ENCODE results near the gene MYO5B. TPM values are rescaled to one million over a fixed set of nuclear protein-coding genes. Genes with fewer than 3 reads are reported as not detected.

The MYO5B gene
- total RNA-seq, 1 donor from 2014 or later, result 1.5 TPM

DNA sequence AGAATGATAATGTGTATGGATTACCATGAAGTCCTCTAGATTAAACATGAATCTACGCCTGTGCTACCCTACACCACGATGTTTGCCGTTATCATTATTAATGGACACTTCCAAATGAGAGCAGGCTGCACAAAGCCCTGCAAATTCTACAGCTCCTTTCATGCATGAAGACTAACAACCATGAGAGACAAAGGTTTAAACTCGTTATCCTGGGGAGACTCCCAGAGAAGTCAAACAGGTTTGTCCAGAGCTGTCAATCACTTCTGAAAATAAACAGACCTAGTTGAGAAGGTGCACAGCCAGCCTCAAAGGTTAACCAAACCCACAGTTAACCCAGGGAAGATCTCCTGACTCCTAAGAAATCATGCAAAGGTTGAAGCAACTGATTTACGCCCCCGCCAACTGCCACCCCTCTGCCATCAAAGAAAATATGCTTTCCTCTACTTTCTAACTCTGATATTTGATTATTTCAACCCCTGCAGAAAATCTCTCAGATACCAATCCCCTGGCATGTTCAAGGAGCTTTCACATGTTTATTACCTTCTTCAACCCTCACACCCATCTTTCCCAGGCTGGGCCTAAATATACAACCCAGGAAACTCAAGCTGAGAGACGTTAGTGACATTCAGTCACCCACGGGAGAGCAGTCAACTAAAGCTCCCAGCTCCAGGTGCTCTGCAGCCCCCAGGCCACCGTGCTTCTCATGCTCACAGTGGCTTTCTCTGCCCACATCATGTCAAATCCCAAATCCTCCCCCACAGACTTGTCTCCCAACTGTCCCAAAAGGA, 35.9 kb downstream of the MYO5B start:
- TF ChIP-seq, protein P1, sequence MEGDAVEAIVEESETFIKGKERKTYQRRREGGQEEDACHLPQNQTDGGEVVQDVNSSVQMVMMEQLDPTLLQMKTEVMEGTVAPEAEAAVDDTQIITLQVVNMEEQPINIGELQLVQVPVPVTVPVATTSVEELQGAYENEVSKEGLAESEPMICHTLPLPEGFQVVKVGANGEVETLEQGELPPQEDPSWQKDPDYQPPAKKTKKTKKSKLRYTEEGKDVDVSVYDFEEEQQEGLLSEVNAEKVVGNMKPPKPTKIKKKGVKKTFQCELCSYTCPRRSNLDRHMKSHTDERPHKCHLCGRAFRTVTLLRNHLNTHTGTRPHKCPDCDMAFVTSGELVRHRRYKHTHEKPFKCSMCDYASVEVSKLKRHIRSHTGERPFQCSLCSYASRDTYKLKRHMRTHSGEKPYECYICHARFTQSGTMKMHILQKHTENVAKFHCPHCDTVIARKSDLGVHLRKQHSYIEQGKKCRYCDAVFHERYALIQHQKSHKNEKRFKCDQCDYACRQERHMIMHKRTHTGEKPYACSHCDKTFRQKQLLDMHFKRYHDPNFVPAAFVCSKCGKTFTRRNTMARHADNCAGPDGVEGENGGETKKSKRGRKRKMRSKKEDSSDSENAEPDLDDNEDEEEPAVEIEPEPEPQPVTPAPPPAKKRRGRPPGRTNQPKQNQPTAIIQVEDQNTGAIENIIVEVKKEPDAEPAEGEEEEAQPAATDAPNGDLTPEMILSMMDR (IDR thresholded peaks at IDR 0.05; ENCODE audit: unreplicated experiment), result no peak
- peaks cover 6% of the 10 kb centered on the region for H3K27me3 Mint-ChIP-seq (ENCODE audit: unreplicated experiment)
- H3K4me1 Mint-ChIP-seq (ENCODE audit: unreplicated experiment), result peaks cover 4% of the 10 kb centered on the region
- no peak overlapping the region for H3K27ac Mint-ChIP-seq (ENCODE audit: unreplicated experiment)
- no peaks in the 10 kb centered on the region for H3K9me3 Mint-ChIP-seq (ENCODE audit: unreplicated experiment)
- DNase-seq (ENCODE audit: low spot score), result no peak
- H3K36me3 Mint-ChIP-seq (ENCODE audit: low read depth, unreplicated experiment), result no peaks in the 10 kb centered on the region
- no peak overlapping the region for H3K4me3 Mint-ChIP-seq (ENCODE audit: unreplicated experiment)

DNA sequence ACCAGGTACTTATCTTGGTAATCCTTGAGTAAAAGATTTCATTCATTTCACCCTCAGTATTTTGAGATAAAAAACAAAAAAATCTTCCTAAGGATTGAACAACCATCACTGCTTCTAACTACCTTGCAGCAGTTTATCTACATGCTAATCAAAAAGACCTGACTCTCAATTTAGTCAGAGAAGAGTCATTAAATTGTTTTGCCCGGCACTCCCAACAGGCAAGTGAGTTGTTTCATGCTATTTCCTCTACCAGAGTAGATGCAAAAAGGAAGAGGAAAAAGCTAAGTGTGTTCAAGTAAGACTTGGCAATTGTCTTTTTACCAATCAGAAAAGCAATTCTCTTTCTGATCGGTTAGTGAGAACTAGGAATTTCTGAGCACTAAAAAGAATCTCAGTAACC, 39.5 kb downstream of the MYO5B start:
- Mint-ChIP-seq H3K27me3 (ENCODE audit: unreplicated experiment) (peaks cover 5% of the 10 kb centered on the region), H3K4me3 (ENCODE audit: unreplicated experiment) (no peak overlapping the region), H3K36me3 (ENCODE audit: low read depth, unreplicated experiment) (no peaks in the 10 kb centered on the region), H3K9me3 (ENCODE audit: unreplicated experiment) (no peaks in the 10 kb centered on the region), H3K27ac (ENCODE audit: unreplicated experiment) (no peak overlapping the region), H3K4me1 (ENCODE audit: unreplicated experiment) (peaks cover 4% of the 10 kb centered on the region)
- TF ChIP-seq, protein P1 (IDR thresholded peaks at IDR 0.05; ENCODE audit: unreplicated experiment), result no peak
- DNase-seq (ENCODE audit: low spot score), result no peak

DNA sequence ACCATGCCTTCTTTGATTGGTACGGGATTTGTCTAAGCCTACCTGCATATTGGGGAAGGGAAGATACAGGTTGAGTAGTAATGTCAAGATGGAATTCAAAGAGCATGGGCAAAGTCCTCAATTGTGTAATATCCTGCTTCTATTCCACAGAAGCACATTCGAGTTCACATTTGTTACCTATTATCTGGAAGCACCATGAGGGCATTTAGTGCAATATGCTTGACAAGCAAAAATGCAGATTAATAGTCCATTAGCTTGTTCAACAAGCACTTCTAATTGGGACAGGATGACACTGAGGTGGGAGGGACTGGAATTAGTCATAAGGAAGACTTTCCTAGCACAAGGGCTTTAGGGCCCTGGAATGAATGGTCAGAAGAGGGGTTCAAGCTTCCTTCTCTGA, 40.5 kb downstream of the MYO5B start:
- Mint-ChIP-seq H3K27ac (ENCODE audit: unreplicated experiment) (no peak overlapping the region), H3K9me3 (ENCODE audit: unreplicated experiment) (no peaks in the 10 kb centered on the region), H3K27me3 (ENCODE audit: unreplicated experiment) (peaks cover 1% of the 10 kb centered on the region), H3K4me1 (ENCODE audit: unreplicated experiment) (peaks cover 4% of the 10 kb centered on the region), H3K36me3 (ENCODE audit: low read depth, unreplicated experiment) (no peaks in the 10 kb centered on the region), H3K4me3 (ENCODE audit: unreplicated experiment) (no peak overlapping the region)
- TF ChIP-seq, protein P1 (IDR thresholded peaks at IDR 0.05; ENCODE audit: unreplicated experiment), result no peak
- DNase-seq (ENCODE audit: low spot score), result no peak

DNA sequence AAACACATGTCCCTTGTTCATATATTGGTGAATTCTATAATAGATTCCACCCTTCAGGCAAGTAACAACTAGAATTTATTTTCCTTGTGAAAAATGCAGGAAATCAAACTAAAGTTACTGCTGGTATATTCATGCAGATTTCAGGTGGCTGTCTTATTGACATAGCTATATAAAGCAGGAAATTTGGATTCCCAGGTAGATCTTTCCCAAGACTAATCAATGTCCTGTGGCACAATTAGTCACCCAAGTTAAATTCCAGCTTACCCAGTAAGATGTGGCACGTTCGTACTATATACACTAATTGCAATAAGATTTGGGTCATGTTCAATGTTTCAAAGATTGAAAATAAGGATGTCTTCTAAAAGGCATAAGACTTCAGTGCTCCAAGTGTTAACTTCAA, 42.0 kb downstream of the MYO5B start:
- TF ChIP-seq, protein P1 (IDR thresholded peaks at IDR 0.05; ENCODE audit: unreplicated experiment), result no peak
- DNase-seq (ENCODE audit: low spot score), result no peak
- Mint-ChIP-seq H3K9me3 (ENCODE audit: unreplicated experiment) (no peaks in the 10 kb centered on the region), H3K4me1 (ENCODE audit: unreplicated experiment) (peaks cover 4% of the 10 kb centered on the region), H3K27me3 (ENCODE audit: unreplicated experiment) (no peaks in the 10 kb centered on the region), H3K36me3 (ENCODE audit: low read depth, unreplicated experiment) (no peaks in the 10 kb centered on the region), H3K27ac (ENCODE audit: unreplicated experiment) (no peak overlapping the region), H3K4me3 (ENCODE audit: unreplicated experiment) (no peak overlapping the region)

DNA sequence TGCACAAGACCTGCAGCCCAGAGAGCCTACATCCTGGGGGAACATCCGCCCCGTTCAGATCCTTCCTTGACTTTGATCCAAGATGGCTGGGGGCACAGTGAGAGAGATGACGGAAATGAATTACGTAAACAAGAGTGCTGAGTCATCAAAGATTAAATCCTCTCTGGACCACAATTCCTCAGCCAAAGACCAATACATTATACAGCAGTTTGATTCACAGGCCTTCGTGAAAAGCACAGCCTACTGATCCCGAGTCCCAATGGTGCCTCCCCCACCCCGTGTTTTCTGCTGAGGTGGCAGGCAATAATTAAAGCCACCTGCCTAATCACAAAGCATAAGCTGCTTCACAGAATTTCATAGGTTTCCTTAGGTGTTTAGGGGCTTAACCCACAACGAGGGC, 43.0 kb downstream of the MYO5B start:
- Mint-ChIP-seq H3K27me3 (ENCODE audit: unreplicated experiment) (peaks cover 2% of the 10 kb centered on the region), H3K4me1 (ENCODE audit: unreplicated experiment) (peaks cover 4% of the 10 kb centered on the region), H3K9me3 (ENCODE audit: unreplicated experiment) (no peaks in the 10 kb centered on the region), H3K4me3 (ENCODE audit: unreplicated experiment) (no peak overlapping the region), H3K27ac (ENCODE audit: unreplicated experiment) (no peak overlapping the region), H3K36me3 (ENCODE audit: low read depth, unreplicated experiment) (no peaks in the 10 kb centered on the region)
- TF ChIP-seq, protein P1 (IDR thresholded peaks at IDR 0.05; ENCODE audit: unreplicated experiment), result no peak
- no peak for DNase-seq (ENCODE audit: low spot score)
